Muscle of leg (tissue), 11 donors: ENCODE measurements around the gene BNC2. TPM values are rescaled to one million over a fixed set of nuclear protein-coding genes. Genes with fewer than 3 reads are reported as not detected.

Experiments used
- DNase-seq: peaks from one replicate; pipeline ENCODE4 v3.0.0; 2013
- H3K27ac ChIP-seq: one replicate; pipeline ENCODE4 v1.5.1; 2013; ENCODE audit warnings: mild to moderate bottlenecking, low read length, control low read depth
- H3K27me3 ChIP-seq: one replicate; pipeline ENCODE4 v1.6.1; 2013; ENCODE audit warnings: low read length; ENCODE audit not compliant: control insufficient read depth, insufficient read depth
- H3K36me3 ChIP-seq: one replicate; pipeline ENCODE4 v1.6.1; 2013; ENCODE audit warnings: low read length; ENCODE audit not compliant: control insufficient read depth, insufficient read depth
- H3K4me1 ChIP-seq: one replicate; pipeline ENCODE4 v1.6.1; 2013; ENCODE audit warnings: low read length; ENCODE audit not compliant: control insufficient read depth, insufficient read depth
- H3K4me3 ChIP-seq: one replicate; pipeline ENCODE4 v1.5.1; 2013; ENCODE audit warnings: low read length, control low read depth
- H3K9me3 ChIP-seq: replicated peaks from 2 replicates; pipeline ENCODE4 v1.6.1; 2013; ENCODE audit warnings: low read depth, low read length; ENCODE audit not compliant: control insufficient read depth
- WGBS: methylation state at CpG from one replicate; pipeline ENCODE4 v1.1.5; 2013; ENCODE audit warnings: missing lambda C conversion rate; ENCODE audit not compliant: insufficient coverage; 5-methylcytosine and 5-hydroxymethylcytosine counted together
- polyA plus RNA-seq, 8 donors: library from polyadenylated mRNA; unstranded; fragments of 120-200 nt; gene quantifications; one replicate each; pipeline versions ENCODE4 v1.2.1 to v1.2.3, GENCODE V29; 2013; ENCODE audit warnings: inconsistent platforms in 1 of 8, low replicate concordance in 1 of 8; ENCODE audit not compliant: insufficient read length in 8 of 8, insufficient read depth in 1 of 8
- total RNA-seq: library from RNA; stranded (reverse); fragments of 120-200 nt; gene quantifications from one replicate; pipeline ENCODE4 v1.2.4, GENCODE V29; 2013

BNC2 gene
- total and polyA plus RNA-seq, 9 donors, result 4.7 to 24.0 (median 7.6) TPM

- H3K9me3 ChIP-seq, result no peaks in the 10 kb centered on the region
- DNase-seq, result no peak
- 60% methylated on average over 1 of the region's 3 CpGs for WGBS
- H3K36me3 ChIP-seq, result no peaks in the 10 kb centered on the region
- H3K27me3 ChIP-seq, result no peaks in the 10 kb centered on the region
- H3K27ac ChIP-seq, result no peak overlapping the region
- H3K4me3 ChIP-seq, result no peak overlapping the region
- peaks cover 3% of the 10 kb centered on the region for H3K4me1 ChIP-seq
Observed at GRCh38 chr9:16718952-16719351, 151.5 kb downstream of the BNC2 start.

DNA sequence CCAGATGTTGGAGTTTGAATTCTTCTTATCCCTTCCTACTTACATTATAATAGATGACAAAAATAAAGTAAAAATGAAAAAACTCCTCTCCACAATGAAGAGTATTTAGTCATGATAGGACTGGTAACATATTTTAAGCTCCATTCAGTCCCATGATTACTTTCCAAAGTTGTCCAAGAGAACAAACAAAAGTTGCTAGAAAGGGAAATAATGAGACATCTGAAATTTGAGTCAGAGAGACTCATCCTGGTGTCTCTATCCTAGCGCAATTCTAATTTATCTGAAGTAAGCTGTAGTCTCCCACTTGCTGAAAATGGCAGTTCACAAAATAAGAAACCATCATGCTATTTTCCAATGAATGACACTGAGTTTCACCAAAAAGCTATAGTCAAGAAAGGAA, 152.2 kb downstream of the BNC2 start:
- H3K36me3 ChIP-seq, result no peaks in the 10 kb centered on the region
- no peaks in the 10 kb centered on the region for H3K9me3 ChIP-seq
- no peak for DNase-seq
- WGBS, result no CpG with 5 or more reads among the region's 1 CpG
- H3K4me3 ChIP-seq, result no peak overlapping the region
- no peak overlapping the region for H3K27ac ChIP-seq
- peaks cover 3% of the 10 kb centered on the region for H3K4me1 ChIP-seq
- H3K27me3 ChIP-seq, result no peaks in the 10 kb centered on the region

- H3K36me3 ChIP-seq, result no peaks in the 10 kb centered on the region
Observed at GRCh38 chr9:16716601-16717000, 153.9 kb downstream of the BNC2 start.

DNA sequence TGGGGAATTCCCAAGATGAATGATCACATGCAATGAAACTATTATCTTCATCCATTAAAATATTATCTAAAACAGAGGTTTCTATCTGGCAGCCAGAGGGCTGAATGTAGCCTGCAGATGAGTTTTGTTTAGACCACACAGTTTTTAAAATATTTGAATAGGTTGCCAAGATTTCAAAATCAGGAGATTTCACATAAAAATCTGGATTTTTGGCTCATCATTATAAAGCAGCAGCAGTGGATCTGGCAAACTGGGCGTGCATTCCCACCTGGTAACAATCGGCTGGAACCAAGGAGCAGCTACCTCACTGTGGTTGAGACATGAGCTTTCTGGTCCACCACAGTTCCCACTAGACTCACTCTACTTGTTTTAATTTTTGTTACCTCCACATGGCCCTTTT, 155.1 kb downstream of the BNC2 start:
- no peaks in the 10 kb centered on the region for H3K36me3 ChIP-seq
- no peak for DNase-seq
- no peak overlapping the region for H3K4me3 ChIP-seq
- no peak overlapping the region for H3K27ac ChIP-seq
- 42% methylated on average over 2 of the region's 2 CpGs for WGBS
- H3K9me3 ChIP-seq, result no peaks in the 10 kb centered on the region
- H3K27me3 ChIP-seq, result no peaks in the 10 kb centered on the region
- H3K4me1 ChIP-seq, result no peaks in the 10 kb centered on the region

More at GRCh38 chr9:16716601-16717000, 153.9 kb downstream of the BNC2 start:
- no CpG with 5 or more reads among the region's 5 CpGs for WGBS
- H3K27ac ChIP-seq, result no peak overlapping the region
- H3K9me3 ChIP-seq, result no peaks in the 10 kb centered on the region
- H3K4me1 ChIP-seq, result peaks cover 3% of the 10 kb centered on the region
- no peak overlapping the region for H3K4me3 ChIP-seq
- DNase-seq, result no peak
- no peaks in the 10 kb centered on the region for H3K27me3 ChIP-seq

DNA sequence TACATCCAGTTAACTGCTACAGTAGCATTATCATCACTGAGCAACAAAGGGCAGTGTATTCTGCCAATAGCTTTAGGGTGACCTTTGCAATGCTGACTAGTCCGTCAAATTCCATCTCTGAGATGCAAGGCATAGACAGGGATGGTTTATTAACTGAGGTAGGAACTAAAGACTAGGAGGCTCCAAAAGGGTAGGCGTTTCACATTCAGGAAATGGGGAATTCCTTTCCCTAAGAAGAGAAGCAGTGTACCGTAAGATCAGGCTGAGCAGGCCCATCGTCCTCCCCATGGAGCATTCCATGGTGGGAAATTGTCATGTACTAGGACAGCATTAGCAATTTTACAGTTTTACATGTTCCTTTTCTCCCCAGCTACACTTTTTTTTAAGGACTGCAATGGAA, 157.7 kb downstream of the BNC2 start:
- Histone ChIP-seq H3K9me3 (no peaks in the 10 kb centered on the region), H3K27me3 (no peaks in the 10 kb centered on the region), H3K4me1 (peaks cover 8% of the 10 kb centered on the region), H3K27ac (no peak overlapping the region), H3K36me3 (no peaks in the 10 kb centered on the region), H3K4me3 (no peak overlapping the region)
- no CpG with 5 or more reads among the region's 4 CpGs for whole genome bisulfite sequencing
- no peak for DNase-seq

DNA sequence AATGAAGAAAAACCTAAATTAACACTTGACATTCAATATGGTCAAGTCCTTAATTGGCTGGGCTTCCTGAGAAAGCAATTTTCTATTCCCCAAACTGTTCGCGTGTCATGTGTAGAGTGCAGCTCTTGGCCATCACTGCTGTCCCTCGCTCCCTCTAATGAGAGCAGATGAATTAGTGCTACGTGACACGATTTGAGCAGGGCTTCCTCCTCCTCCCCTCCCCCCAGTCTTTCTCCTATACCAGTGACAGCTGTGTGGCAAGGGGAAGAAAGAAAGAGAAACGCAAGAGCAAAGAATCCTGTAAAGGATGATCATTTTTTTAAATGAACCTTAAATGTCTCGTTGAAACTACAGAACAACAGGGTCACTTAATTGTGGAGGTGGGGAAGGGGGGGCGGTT, 159.6 kb downstream of the BNC2 start:
- Histone ChIP-seq H3K27me3 (no peaks in the 10 kb centered on the region), H3K4me1 (peaks cover 8% of the 10 kb centered on the region), H3K36me3 (no peaks in the 10 kb centered on the region), H3K9me3 (no peaks in the 10 kb centered on the region), H3K4me3 (no peak overlapping the region), H3K27ac (no peak overlapping the region)
- no peak for DNase-seq
- WGBS, result 79% methylated on average over 2 of the region's 8 CpGs

DNA sequence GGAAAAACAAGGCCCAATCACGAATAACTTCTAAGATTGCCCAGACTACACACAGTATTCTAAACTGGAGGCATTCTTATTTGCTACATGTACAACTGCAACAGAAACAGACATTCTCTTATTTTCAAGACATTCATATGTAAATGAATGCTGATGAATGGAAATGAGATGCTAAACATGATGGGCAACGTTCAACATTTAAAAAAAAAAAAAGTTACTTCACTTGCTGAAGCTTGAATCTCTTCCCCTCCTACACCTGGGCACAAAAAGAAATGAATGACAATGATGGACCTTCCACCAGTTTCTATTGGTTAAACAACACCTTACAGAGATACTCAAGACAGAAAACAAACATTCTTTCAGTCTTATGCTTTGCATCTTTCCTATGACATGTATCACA, 160.5 kb downstream of the BNC2 start:
- no peaks in the 10 kb centered on the region for H3K27me3 ChIP-seq
- peaks cover 12% of the 10 kb centered on the region for H3K4me1 ChIP-seq
- no peaks in the 10 kb centered on the region for H3K36me3 ChIP-seq
- no CpG with 5 or more reads among the region's 2 CpGs for WGBS
- H3K4me3 ChIP-seq, result no peak overlapping the region
- H3K27ac ChIP-seq, result no peak overlapping the region
- no peak for DNase-seq
- no peaks in the 10 kb centered on the region for H3K9me3 ChIP-seq

GRCh38 chr9:16708656-16709435, 161.6 kb downstream of the BNC2 start:
- Histone ChIP-seq H3K27me3 (no peaks in the 10 kb centered on the region), H3K4me3 (no peak overlapping the region), H3K4me1 (peaks cover 14% of the 10 kb centered on the region), H3K27ac (no peak overlapping the region), H3K9me3 (no peaks in the 10 kb centered on the region), H3K36me3 (no peaks in the 10 kb centered on the region)
- no peak for DNase-seq
- 52% methylated on average over 6 of the region's 13 CpGs for WGBS

DNA sequence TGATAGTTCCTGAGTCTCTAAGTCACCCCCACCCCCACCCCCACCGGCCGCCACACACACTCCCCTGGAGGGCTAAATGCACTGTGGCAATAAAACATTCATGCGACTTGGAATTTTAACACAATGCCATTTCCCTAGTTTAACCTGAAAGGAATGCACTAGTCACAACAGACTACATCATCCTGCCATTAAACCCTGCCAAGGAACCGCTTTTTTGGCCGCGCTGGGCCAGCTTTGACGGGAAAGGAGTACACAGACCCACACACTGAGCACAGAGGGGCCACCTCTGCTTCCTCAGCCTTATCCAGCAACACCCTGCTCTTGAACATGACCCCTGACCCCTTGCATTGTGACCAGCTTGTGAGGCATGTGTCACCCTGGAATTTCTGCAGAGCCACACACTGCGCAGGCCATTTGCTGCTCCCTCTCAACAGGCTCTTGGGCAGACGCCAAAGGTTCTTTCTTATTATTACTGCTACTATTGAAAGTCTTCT, 165.3 kb downstream of the BNC2 start:
- peaks cover 14% of the 10 kb centered on the region for H3K4me1 ChIP-seq
- H3K4me3 ChIP-seq, result no peak overlapping the region
- WGBS, result 25% methylated on average over 7 of the region's 9 CpGs
- no peaks in the 10 kb centered on the region for H3K9me3 ChIP-seq
- H3K27ac ChIP-seq, result peak overlapping the region; percentile 96
- DNase-seq, result peak; percentile 94
- no peaks in the 10 kb centered on the region for H3K36me3 ChIP-seq
- H3K27me3 ChIP-seq, result no peaks in the 10 kb centered on the region

GRCh38 chr9:16704116-16705110, 166.1 kb downstream of the BNC2 start:
- peak overlapping the region; percentile 96 for H3K27ac ChIP-seq
- peak; percentile 93 for DNase-seq
- H3K9me3 ChIP-seq, result no peaks in the 10 kb centered on the region
- H3K4me3 ChIP-seq, result peak overlapping the region; percentile 9
- H3K36me3 ChIP-seq, result no peaks in the 10 kb centered on the region
- peaks cover 14% of the 10 kb centered on the region for H3K4me1 ChIP-seq
- H3K27me3 ChIP-seq, result no peaks in the 10 kb centered on the region
- 13% methylated on average over 3 of the region's 12 CpGs for WGBS
